Measurements from ENCODE around the gene SUSD5. TPM values are rescaled to one million over a fixed set of nuclear protein-coding genes. Genes with fewer than 3 reads are reported as not detected.
"Not testable (repeated sequence)": the region's sequence is repeated elsewhere in the genome, so short reads cannot be mapped to it uniquely, and the experiment has no call there.

The SUSD5 gene
- total RNA-seq, 4 donors from 2014 or later, result 0.32 to 0.55 TPM; not detected in 2

DNA sequence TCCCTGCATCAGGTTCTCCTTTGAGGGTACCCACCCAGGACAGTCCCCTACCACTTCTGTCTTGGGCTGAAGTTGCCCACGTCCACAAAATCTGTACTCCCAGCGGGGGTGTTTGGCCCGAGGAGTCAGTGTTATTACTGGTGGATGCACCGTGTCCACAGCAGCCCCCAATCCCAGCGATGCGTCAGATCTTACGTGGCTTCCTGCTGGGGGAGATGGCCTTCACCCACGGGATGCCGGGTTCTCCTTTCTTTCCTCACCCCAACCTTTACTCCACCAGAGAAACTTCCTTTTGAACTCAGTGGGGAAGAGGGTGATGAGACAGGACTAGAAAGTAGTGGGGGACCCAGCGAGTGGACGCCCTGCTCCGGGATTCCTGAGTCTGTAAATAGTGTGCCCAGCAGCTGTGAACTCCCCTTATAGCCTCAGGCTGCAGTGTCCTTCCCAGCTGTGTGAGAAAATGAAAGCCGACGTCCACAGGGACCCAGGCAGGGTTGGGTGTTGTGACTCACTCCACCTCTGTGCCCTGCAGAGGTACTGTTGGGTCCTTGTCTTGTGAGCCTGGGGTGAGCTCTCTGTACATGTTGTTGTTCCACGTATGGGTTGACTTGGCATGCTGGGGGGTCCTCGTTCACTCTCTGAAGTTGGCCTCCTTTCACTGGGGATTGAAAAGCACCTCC lies 73.2 kb downstream of the SUSD5 start:
- Histone ChIP-seq H3K4me3 (no peak overlapping the region), H3K4me1 (peaks cover 0 to 6% (median 0%) of the 10 kb centered on the region in 4 donors), H3K36me3 (peaks cover 0 to 15% (median 7%) of the 10 kb centered on the region in 4 donors), H3K9me3 (no peaks in the 10 kb centered on the region), H3K27me3 (no peaks in the 10 kb centered on the region), H3K27ac (no peak overlapping the region)
- DNase-seq, result no peak
- intact Hi-C loops (cut with DNase I; ENCODE audit: low total_unique reads) (loop anchor here (10.0 kb wide), 1 partner anchor 209 kb away; no protein-coding TSS in a partner anchor), in situ Hi-C loops (cut with MboI; ENCODE audit: low pct_ligation_motif_present in 1 of 4, low pct_unique_long_range_greater_than_20kb in 1 of 4, low sequenced_read_pairs in 3 of 4) (loop anchor here in 2 of 4 donors (25.0 kb wide), 2 partner anchors 217 to 642 kb away; partner anchors contain the start of gene PDCD6IP (in 1 of the 2))
- TF ChIP-seq EP300 (IDR thresholded peaks at IDR 0.05; ENCODE audit: low read depth) (no peak), POLR2AphosphoS5 (IDR thresholded peaks at IDR 0.05) (no peak), POLR2A (IDR thresholded peaks at IDR 0.05) (no peak)
- TF ChIP-seq, protein P1, sequence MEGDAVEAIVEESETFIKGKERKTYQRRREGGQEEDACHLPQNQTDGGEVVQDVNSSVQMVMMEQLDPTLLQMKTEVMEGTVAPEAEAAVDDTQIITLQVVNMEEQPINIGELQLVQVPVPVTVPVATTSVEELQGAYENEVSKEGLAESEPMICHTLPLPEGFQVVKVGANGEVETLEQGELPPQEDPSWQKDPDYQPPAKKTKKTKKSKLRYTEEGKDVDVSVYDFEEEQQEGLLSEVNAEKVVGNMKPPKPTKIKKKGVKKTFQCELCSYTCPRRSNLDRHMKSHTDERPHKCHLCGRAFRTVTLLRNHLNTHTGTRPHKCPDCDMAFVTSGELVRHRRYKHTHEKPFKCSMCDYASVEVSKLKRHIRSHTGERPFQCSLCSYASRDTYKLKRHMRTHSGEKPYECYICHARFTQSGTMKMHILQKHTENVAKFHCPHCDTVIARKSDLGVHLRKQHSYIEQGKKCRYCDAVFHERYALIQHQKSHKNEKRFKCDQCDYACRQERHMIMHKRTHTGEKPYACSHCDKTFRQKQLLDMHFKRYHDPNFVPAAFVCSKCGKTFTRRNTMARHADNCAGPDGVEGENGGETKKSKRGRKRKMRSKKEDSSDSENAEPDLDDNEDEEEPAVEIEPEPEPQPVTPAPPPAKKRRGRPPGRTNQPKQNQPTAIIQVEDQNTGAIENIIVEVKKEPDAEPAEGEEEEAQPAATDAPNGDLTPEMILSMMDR (IDR thresholded peaks at IDR 0.05), result no peak
- WGBS, 2 donors (ENCODE audit: low coverage in 1 of 2), result 94% methylated on average over 16 of the region's 16 CpGs; no CpG with 5 or more reads in 1 of the 2 donors

DNA sequence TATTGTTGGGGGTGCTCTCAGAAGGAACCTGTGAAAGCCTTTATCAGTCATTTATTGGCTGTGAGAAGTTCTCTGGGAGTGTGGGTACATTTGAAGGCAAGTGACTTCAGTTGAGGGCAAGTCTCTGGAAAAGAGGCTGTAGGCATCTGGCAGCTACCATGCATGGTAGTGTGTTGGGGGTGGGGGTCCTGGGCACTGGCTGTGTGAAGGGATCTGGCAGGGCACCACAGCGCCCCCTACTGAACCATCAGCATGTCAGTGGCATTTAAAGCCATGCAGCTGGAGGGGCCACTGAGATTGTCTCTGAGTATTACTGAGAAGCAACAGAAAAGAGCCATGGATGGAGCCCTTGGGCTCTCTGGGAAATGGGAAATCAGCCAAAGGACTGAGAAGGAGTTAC lies 74.2 kb downstream of the SUSD5 start:
- Histone ChIP-seq H3K9me3 (no peaks in the 10 kb centered on the region), H3K27me3 (no peaks in the 10 kb centered on the region), H3K36me3 (peaks cover 0 to 15% (median 7%) of the 10 kb centered on the region in 4 donors), H3K27ac (no peak overlapping the region), H3K4me3 (no peak overlapping the region), H3K4me1 (peaks cover 0 to 6% (median 0%) of the 10 kb centered on the region in 4 donors)
- in situ Hi-C loops (cut with MboI; ENCODE audit: low pct_ligation_motif_present in 1 of 4, low pct_unique_long_range_greater_than_20kb in 1 of 4, low sequenced_read_pairs in 3 of 4) (loop anchor here in 2 of 4 donors (25.0 kb wide), 2 partner anchors 218 to 643 kb away; partner anchors contain the start of gene PDCD6IP (in 1 of the 2)), intact Hi-C loops (cut with DNase I; ENCODE audit: low total_unique reads) (loop anchor here (10.0 kb wide), 1 partner anchor 210 kb away; no protein-coding TSS in a partner anchor)
- WGBS, 2 donors (ENCODE audit: low coverage in 1 of 2), result 76 to 83% methylated on average over 1 of the region's 1 CpG
- DNase-seq, result no peak
- TF ChIP-seq POLR2A (IDR thresholded peaks at IDR 0.05) (no peak), POLR2AphosphoS5 (IDR thresholded peaks at IDR 0.05) (no peak), EP300 (IDR thresholded peaks at IDR 0.05; ENCODE audit: low read depth) (no peak)
- TF ChIP-seq, protein P1 (IDR thresholded peaks at IDR 0.05), result peak in 1 of 5 experiments; percentile 8

DNA sequence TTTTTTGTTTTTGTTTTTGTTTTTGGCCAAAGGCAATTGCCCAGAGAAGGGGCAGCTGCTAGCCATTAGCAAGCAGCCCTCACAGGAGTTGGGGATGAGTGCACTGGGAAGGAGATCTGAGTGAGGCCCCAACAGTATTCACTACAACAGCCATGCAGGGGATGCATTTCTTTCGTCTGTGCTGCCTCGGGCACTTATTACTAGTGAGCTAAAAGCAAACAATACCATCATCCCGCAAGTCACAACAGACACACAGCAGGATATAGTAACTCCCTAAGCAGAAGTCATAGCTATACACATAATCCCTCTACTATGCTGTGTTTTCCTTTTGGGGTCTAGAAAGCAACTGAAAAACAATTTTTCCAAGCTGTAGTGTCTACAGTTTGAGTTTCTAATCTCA lies 77.6 kb downstream of the SUSD5 start:
- Histone ChIP-seq H3K36me3 (peaks cover 0 to 25% (median 11%) of the 10 kb centered on the region in 4 donors), H3K9me3 (no peaks in the 10 kb centered on the region), H3K27ac (no peak overlapping the region), H3K4me1 (no peaks in the 10 kb centered on the region), H3K27me3 (no peaks in the 10 kb centered on the region), H3K4me3 (no peak overlapping the region)
- intact Hi-C loops (cut with DNase I; ENCODE audit: low total_unique reads), result loop anchor here (10.0 kb wide), 1 partner anchor 214 kb away; no protein-coding TSS in a partner anchor
- no peak for TF ChIP-seq POLR2AphosphoS5 (IDR thresholded peaks at IDR 0.05)
- TF ChIP-seq, protein P1 (IDR thresholded peaks at IDR 0.05), result no peak
- in situ Hi-C loops (cut with MboI; ENCODE audit: low pct_ligation_motif_present in 1 of 4, low pct_unique_long_range_greater_than_20kb in 1 of 4, low sequenced_read_pairs in 3 of 4), result loop anchor here in 2 of 4 donors (25.0 kb wide), 2 partner anchors 221 to 646 kb away; partner anchors contain the start of gene PDCD6IP (in 1 of the 2)
- DNase-seq, result no peak
- WGBS, 2 donors (ENCODE audit: low coverage in 1 of 2), result 97% methylated on average over 3 of the region's 3 CpGs; no CpG with 5 or more reads in 1 of the 2 donors

DNA sequence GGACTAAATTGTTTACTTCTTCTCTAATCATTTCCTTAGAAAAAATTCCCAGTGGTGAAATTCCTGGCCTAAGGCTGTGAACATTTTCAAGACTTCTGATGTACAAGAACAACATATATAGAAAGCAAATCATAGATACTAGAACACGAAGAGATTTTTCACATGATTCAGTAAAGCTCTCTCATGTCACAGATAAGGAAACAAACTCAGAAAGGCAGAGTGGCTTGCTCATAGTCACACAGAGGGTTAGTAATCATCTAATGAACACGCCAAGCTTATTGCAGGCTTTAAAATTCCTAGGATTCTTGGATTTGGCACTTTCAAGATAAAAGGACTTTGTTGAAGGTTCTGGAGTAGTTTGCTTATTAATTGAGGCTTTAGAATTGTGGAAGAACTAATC lies 78.6 kb downstream of the SUSD5 start:
- intact Hi-C loops (cut with DNase I; ENCODE audit: low total_unique reads) (loop anchor here (10.0 kb wide), 1 partner anchor 215 kb away; no protein-coding TSS in a partner anchor), in situ Hi-C loops (cut with MboI; ENCODE audit: low pct_ligation_motif_present in 1 of 4, low pct_unique_long_range_greater_than_20kb in 1 of 4, low sequenced_read_pairs in 3 of 4) (loop anchor here in 3 of 4 donors (10.0 to 25.0 kb wide), 4 partner anchors 222 to 647 kb away; partner anchors contain the start of gene PDCD6IP (in 1 of the 3))
- no peaks in the 10 kb centered on the region for H3K9me3 ChIP-seq
- H3K4me3 ChIP-seq, result no peak overlapping the region
- H3K4me1 ChIP-seq, result no peaks in the 10 kb centered on the region
- no peak overlapping the region for H3K27ac ChIP-seq
- TF ChIP-seq POLR2AphosphoS5 (IDR thresholded peaks at IDR 0.05) (no peak), POLR2A (IDR thresholded peaks at IDR 0.05) (no peak), EP300 (IDR thresholded peaks at IDR 0.05; ENCODE audit: low read depth) (no peak)
- TF ChIP-seq, protein P1 (IDR thresholded peaks at IDR 0.05), result no peak
- 64 to 66% methylated on average over 2 of the region's 2 CpGs for WGBS, 2 donors (ENCODE audit: low coverage in 1 of 2)
- no peaks in the 10 kb centered on the region for H3K27me3 ChIP-seq
- peaks cover 0 to 33% (median 13%) of the 10 kb centered on the region in 4 donors for H3K36me3 ChIP-seq
- no peak for DNase-seq

DNA sequence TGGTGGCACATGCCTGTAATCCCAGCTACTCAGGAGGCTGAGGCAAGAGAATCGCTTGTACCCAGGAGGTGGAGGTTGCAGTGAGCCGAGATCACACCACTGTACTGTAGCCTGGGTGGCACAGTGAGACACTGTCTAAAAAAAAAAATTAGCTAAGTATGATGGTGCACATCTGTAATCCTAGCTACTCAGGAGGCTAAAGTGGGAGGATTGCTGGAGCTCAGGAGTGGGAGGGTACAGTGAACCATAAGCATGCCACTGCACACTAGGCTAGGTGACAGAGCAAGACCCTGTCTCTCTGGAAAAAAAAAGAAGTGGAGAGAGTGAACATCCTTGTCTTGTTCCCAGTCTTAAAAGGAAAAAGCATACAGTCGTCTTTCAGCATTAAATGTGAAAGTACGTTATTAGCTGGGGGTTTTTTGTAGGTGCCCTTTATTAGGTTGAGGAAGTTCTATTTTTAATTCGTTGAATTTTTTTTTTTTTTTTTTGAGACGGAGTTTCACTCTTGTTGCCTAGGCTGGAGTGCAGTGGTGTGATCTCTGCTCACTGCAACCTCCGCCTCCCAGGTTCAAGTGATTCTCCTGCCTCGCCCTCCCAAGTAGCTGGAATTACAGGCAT lies 79.5 kb downstream of the SUSD5 start:
- intact Hi-C loops (cut with DNase I; ENCODE audit: low total_unique reads); DNase-seq; H3K27me3 ChIP-seq; H3K27ac ChIP-seq; H3K4me1 ChIP-seq; H3K9me3 ChIP-seq; H3K4me3 ChIP-seq: not testable (repeated sequence)
- H3K36me3 ChIP-seq, result peaks cover 0 to 42% (median 16%) of the 10 kb centered on the region in 4 donors
- in situ Hi-C loops (cut with MboI; ENCODE audit: low pct_ligation_motif_present in 1 of 4, low pct_unique_long_range_greater_than_20kb in 1 of 4, low sequenced_read_pairs in 3 of 4), result loop anchor here in 3 of 4 donors (10.0 to 25.0 kb wide), 4 partner anchors 223 to 648 kb away; partner anchors contain the start of gene PDCD6IP (in 1 of the 3)
- WGBS, 2 donors (ENCODE audit: low coverage in 1 of 2), result 76 to 85% methylated on average over 8 of the region's 8 CpGs
